GM18505 (cell line): ENCODE measurements around the gene CHTF18.

ENCODE experiments used
- ATAC-seq: cut with Tn5 transposase; IDR thresholded peaks from one replicate; pipeline ENCODE4 v1.9.1; 2021; ENCODE audit not compliant: unreplicated experiment
- POLR2A ChIP-seq: IDR thresholded peaks from 4 replicates; pipeline ENCODE4 v1.6.1; 2011; ENCODE audit warnings: borderline replicate concordance; ENCODE audit not compliant: insufficient read depth, insufficient read length; ENCODE audit errors: extremely low read depth

Gene CHTF18

DNA sequence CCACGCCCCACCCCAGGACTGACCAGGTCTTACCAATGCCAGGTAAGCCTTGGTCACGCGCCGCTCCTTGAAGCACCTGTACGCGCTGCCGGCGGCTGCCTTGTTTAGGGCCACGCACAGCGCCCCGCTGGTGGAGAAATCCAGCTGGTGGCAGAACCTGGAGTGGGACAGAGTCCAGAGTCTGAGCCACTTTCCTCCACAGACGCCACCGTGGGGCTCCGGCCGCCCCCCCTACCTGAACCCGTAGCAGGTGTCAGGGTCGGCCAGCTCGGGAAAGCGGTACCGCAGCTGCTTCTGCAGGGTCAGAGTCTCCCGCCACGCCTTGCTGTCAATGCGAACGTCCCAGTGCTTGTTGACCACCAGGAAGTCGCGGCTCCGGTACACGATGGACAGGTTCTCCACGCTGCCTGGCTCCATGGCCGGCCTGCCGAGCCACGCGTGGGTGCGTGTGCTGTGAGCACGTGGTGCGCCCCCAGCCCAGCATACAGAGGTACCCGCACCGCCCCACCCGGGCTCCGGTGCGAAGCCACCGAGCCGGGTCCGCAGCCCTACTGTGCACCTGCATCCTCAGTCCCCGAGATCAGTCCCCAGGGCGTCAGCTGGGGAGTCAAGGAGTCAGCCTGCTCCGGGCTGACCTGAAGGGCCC lies 976 bp upstream of the CHTF18 start:
- no peak for TF ChIP-seq POLR2A
- no peak for ATAC-seq

DNA sequence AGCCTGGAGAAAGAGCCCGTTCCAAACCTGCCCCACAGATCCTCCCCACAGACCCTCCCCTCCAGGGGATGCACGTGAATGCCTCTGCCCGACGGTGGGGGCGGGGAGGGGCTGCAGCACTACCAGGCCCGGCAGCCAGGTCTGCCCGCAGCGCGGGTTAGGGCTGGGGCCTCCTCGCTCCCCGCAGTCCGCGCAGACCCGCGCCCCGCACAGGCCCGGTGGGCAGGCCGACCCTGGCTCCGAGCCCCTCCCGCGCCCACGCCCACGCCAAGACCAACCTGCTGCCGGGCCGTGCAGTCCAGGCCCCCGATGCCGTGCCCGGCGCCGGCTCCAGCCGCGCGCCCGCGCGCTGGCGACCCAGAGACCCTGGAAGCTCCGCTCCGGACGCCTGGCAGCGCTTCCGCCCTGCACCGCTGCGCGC lies 432 bp upstream of the CHTF18 start, which contains the start of gene RPUSD1:
RPUSD1 (minus strand) TSS at position 404 of the 421 bp plus-strand sequence. CDS start 644 bp downstream, outside the sequence.
- peak; percentile 26 for ATAC-seq
- peak; percentile 74 for TF ChIP-seq POLR2A

DNA sequence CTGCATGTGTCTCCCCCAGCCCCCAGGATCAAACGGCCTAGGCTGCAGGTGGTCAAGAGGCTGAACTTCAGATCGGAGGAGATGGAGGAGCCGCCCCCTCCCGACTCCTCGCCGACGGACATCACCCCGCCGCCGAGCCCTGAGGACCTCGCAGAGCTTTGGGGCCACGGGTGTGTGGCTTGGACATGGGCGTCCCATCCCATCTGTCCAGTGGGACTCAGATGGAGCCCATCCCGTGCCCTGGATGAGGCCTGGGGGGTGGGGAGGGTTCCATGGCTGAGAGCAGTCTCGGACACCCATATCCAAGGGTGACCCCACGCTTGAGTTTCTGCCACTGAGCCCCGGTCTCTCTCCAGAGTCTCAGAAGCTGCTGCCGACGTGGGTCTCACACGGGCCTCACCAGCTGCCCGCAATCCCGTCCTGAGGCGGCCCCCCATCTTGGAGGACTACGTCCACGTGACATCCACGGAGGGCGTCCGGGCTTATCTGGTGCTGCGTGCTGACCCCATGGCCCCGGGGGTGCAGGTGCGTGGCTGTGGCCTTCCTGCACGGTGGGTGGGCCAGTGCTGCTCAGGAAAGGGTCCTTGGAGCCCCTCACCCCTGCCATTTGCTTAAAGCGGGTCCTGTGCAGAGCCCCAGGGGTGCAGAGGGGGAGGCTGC lies 901 bp downstream of the CHTF18 start:
- ATAC-seq = no peak
- no peak for TF ChIP-seq POLR2A

DNA sequence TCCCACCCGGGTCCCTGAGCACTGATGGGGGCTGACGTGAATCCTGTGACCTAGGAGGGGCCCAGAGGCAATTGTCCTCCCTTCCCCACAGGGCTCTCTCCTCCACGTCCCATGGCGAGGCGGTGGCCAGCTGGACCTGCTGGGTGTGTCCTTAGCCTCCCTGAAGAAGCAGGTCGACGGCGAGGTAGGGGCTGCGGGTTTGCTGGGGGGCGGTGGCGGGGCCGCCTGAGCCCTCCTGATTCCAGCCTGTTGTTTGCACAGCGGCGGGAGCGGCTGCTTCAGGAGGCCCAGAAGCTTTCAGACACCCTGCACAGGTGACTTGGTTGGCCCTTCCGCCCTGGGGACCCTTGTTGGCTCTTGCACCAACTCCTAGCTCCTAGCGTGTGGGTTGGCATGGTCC lies 1.7 kb downstream of the CHTF18 start:
- no peak for ATAC-seq
- TF ChIP-seq POLR2A = no peak

DNA sequence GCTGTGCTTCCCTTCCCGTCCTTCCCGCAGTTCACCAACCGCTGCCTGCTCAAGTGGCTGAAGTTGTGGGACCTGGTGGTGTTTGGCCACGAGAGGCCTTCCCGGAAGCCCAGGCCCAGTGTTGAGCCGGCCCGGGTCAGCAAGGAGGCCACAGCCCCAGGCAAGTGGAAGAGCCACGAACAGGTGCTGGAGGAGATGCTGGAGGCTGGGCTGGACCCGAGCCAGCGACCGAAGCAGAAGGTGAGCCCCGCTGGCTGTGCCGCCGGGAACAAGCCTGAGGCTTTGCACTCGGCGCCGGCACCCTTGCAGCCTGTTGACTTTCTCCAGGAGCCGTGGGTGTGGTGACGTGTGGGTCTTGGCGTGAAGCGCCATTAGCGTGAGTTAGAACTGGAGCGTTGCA lies 2.7 kb downstream of the CHTF18 start:
- TF ChIP-seq POLR2A = no peak

DNA sequence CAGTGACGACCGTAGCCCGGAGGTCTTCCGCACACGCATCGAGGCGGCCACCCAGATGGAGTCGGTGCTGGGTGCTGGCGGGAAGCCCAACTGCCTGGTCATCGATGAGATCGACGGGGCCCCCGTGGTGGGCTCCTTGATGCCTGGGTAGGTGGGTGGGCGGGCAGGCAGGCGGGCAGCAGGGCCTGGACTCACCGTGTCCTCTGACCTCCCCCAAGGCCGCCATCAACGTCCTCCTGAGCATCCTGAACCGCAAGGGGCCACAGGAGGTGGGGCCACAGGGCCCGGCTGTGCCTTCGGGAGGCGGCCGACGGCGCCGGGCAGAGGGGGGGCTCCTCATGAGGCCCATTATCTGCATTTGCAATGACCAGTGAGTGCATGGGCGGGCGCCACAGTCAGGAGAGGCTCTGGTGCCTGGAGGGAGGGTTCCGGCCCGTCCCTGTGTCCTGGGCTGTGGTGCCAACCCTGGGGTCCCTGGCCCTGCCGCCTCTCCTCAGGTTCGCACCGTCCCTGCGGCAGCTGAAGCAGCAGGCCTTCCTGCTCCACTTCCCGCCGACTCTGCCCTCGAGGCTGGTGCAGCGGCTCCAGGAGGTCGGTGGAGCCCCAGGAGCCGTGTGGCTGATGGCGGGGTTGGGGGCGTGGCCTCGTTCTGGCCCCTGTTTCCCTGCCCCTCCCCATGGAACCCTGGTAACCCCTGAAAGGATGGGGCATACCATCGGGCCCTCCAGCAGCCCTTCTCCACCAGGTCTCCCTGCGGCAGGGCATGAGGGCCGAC lies 4.0 kb downstream of the CHTF18 start:
- no peak for ATAC-seq
- no peak for TF ChIP-seq POLR2A

More for the DNA sequence above, 2.7 kb downstream of the CHTF18 start:
- no peak for ATAC-seq

DNA sequence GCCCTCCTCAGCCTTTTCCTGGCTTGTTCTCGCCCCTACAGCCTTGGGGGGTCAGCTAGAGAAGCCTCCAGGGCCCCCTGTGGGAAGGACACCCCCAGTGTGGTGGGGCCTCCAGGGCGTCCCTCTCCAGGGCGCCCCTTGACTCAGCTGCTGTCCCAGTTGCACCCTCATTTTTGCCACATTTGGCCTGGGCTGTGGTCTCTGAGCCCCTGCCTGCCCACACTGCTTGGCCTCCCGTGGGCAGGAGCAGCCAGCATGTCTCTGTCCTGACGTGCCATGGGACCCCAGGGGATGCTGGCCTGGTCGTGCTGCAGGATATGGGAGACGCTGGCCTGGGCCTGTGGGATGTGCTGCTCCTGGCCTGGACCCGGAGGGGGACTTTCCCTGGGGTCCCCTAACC lies 5.0 kb downstream of the CHTF18 start:
- no peak for TF ChIP-seq POLR2A
- no peak for ATAC-seq

DNA sequence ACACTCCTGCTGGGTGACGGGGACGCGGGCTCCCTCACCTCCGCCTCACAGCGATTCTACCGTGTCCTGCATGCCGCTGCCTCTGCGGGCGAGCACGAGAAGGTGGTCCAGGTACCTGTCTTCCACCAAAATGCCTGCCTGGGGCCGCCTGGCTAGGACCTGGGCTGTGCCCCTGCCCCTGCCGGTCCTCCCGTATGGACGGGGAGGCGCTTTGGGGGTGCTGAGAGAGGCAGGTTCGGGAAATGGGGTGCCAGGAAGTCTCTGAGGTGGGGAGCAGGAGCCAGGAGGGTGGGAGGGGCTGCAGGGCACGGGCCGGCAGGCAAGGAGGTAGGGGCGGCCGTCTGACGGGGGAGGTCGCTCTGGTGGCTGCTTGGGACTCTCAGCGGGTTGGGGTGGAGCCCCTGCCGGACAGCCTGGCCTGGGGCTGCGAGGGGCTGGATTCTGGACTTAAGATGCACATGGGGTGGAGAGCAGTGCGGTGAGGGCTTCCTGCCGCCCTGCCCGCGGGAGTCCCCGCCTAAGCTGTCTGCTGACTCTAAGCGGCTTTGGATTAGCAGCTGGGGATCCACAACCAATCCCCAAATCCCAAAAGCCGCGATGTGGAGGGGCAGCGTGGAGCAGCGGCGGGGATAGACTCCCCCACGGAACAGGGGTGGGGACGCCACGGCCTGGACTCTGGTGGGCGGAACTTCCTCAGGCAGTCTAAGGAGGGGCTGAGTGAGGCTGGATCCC lies 5.8 kb downstream of the CHTF18 start:
- TF ChIP-seq POLR2A = no peak

DNA sequence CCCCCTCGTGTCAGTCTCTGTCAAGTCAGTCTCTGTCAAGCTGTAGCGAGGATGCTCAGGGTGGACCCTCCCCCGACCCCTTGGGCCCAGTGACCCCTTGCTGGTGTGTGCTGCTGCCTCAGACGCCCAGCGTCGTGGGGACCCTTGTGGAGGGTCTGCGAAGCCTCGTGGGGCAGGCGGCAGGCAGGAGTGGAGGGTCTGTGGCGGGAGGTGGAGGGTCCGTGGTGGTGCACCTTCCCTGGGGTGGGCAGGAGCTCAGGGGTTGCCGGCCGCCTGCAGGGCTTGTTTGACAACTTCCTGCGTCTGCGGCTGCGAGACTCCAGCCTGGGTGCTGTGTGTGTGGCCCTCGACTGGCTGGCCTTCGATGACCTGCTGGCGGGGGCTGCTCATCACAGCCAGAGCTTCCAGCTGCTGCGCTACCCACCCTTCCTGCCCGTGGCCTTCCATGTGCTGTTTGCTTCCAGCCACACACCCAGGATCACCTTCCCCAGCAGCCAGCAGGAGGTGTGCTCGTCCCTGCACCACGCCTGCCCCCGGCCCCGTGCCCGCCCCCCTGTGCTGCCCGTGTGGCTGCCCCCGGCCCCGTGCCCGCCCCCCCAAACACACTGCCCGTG lies 6.5 kb downstream of the CHTF18 start:
- no peak for ATAC-seq
- TF ChIP-seq POLR2A = no peak

More for the DNA sequence above, 5.8 kb downstream of the CHTF18 start:
- no peak for ATAC-seq

DNA sequence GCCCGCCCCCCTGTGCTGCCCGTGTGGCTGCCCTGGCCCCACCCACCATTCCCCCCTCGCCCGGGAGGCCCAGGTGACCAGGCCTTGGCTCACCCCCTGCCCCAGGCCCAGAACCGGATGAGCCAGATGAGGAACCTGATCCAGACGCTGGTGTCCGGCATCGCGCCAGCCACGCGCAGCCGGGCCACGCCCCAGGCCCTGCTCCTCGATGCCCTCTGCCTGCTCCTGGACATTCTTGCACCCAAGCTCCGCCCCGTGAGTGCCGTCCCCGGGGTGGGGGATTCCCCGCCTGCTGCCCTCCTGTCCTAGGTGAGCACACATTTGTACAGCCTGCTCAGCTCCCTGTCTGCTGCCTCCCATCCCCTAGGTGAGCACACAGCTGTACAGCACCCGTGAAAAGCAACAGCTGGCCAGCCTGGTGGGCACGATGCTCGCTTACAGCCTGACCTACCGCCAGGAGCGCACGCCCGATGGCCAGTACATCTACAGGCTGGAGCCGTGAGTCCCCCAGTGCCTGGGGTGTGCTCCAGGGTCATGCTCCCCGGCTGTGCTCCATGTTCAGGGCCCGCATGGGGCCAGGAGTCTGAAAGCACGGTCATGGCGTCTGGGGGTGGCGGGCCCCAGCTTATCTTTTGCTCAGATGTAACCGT lies 7.3 kb downstream of the CHTF18 start:
- ATAC-seq = no peak
- TF ChIP-seq POLR2A = no peak

DNA sequence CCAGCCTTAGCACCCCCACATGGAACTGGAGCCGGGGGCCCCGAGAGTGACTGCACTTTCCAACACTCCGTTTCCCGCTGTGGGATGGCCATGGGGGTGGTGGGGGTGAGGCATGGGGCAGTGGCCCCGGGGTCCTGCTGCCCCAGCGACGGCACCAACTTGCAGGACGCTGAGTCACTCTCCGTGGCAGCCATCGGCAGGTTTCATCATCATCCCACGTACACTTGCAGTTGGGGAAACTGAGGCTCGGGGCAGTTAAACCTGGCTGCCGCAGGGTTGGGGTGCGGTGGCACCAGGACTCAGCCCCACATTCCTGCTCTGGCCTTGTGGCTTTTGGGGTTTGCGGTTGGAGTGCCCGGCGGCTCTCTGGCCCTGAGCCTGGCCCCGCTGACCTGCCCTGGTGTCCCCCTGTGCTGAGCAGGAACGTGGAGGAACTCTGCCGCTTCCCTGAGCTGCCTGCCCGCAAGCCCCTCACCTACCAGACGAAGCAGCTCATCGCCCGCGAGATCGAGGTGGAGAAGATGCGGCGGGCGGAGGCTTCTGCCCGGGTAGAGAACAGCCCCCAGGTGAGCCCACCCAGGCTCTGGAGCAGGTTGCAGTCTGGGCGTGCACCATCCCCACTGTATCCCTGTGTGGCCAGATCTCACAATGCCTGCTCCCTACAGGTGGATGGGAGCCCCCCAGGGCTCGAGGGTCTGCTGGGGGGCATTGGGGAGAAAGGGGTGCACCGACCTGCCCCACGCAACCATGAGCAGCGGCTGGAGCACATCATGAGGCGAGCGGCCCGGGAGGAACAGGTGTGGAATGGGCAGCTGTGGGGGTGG lies 8.1 kb downstream of the CHTF18 start:
- no peak for ATAC-seq
- TF ChIP-seq POLR2A = no peak

DNA sequence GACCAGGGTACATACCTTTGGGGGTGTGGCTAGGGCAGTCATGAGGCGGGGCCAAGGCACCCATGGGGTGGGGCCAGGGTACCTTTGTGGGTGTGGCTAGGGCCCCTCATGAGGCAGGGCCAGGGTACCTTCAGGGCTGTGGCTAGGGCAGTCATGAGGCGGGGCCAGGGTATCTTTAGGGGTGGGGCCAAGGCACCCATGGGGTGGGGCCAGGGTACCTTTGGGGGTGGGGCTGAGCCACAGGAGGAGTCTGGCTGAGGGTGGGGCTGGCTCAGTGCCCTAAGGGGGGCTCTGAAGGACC lies 8.7 kb downstream of the CHTF18 start:
- no peak for ATAC-seq
- TF ChIP-seq POLR2A = no peak

DNA sequence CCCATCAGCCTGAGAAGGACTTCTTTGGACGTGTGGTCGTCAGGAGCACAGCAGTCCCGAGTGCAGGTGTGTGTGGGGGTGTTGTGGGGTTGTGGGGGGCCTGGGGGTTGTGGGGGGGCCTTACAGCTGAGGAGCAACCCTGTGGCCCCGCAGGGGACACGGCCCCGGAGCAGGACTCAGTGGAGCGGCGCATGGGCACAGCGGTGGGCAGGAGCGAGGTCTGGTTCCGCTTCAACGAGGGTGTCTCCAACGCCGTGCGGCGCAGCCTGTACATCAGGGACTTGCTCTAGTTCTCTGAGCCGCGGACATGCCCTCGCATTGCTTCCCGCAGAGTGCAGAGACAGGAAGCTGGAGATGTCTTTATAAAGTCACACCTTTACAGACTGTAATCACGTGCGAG lies 9.3 kb downstream of the CHTF18 start:
- no peak for TF ChIP-seq POLR2A
- ATAC-seq = no peak
